ENCODE data around the gene ESYT1.

ESYT1 gene

GRCh38 chr12:56104109-56104814 is 23.8 kb upstream of the ESYT1 start, which contains the start of gene PA2G4:
Gene PA2G4, plus strand, starts transcription at chr12:56104559. Its CDS starts 179 bp downstream, at chr12:56104738.
- peak; percentile 100 for DNase-seq (ENCODE audit: low spot score)

- DNase-seq (ENCODE audit: low spot score): peak; percentile 39
Measured at GRCh38 chr12:56104815-56105608, 23.1 kb upstream of the ESYT1 start.

- DNase-seq (ENCODE audit: low spot score): no peak
Measured at GRCh38 chr12:56105609-56105902, 22.5 kb upstream of the ESYT1 start.

- no peak for DNase-seq (ENCODE audit: low spot score)
Measured at GRCh38 chr12:56107242-56107641, 20.8 kb upstream of the ESYT1 start.

- DNase-seq (ENCODE audit: low spot score): no peak
Measured at GRCh38 chr12:56110571-56110970, 17.5 kb upstream of the ESYT1 start.

GRCh38 chr12:56114084-56114483 is 14.0 kb upstream of the ESYT1 start:
- DNase-seq (ENCODE audit: low spot score): no peak

GRCh38 chr12:56115329-56115728 is 12.7 kb upstream of the ESYT1 start:
- peak; percentile 20 for DNase-seq (ENCODE audit: low spot score)

GRCh38 chr12:56116267-56117081 is 11.6 kb upstream of the ESYT1 start, which contains the start of gene RPL41:
Gene RPL41, plus strand, starts transcription at chr12:56116633.
- DNase-seq (ENCODE audit: low spot score): peak; percentile 95

- DNase-seq (ENCODE audit: low spot score): peak; percentile 29
Measured at GRCh38 chr12:56117082-56117706, 10.9 kb upstream of the ESYT1 start.

- peak; percentile 100 for DNase-seq (ENCODE audit: low spot score)
Measured at GRCh38 chr12:56117778-56118687, 10.0 kb upstream of the ESYT1 start, which contains the start of gene ZC3H10. Gene ZC3H10, plus strand, starts transcription at chr12:56118266. Its CDS starts 2,297 bp downstream, at chr12:56120563.

- no peak for DNase-seq (ENCODE audit: low spot score)
Measured at GRCh38 chr12:56118688-56119357, 9.2 kb upstream of the ESYT1 start.

- DNase-seq (ENCODE audit: low spot score): peak; percentile 91
Measured at GRCh38 chr12:56119361-56119796, 8.7 kb upstream of the ESYT1 start.

- peak; percentile 76 for DNase-seq (ENCODE audit: low spot score)
Measured at GRCh38 chr12:56120158-56120846, 7.8 kb upstream of the ESYT1 start.

- DNase-seq (ENCODE audit: low spot score): no peak
Measured at GRCh38 chr12:56121204-56121870, 6.7 kb upstream of the ESYT1 start.

GRCh38 chr12:56122637-56123036 is 5.4 kb upstream of the ESYT1 start:
- no peak for DNase-seq (ENCODE audit: low spot score)

GRCh38 chr12:56124133-56124532 is 3.9 kb upstream of the ESYT1 start:
- no peak for DNase-seq (ENCODE audit: low spot score)

- DNase-seq (ENCODE audit: low spot score): no peak
Measured at GRCh38 chr12:56126732-56127239, 1.3 kb upstream of the ESYT1 start.

GRCh38 chr12:56127485-56127887 is 581 bp upstream of the ESYT1 start:
- DNase-seq (ENCODE audit: low spot score): no peak

GRCh38 chr12:56128670-56129205 is 671 bp downstream of the ESYT1 start:
- DNase-seq (ENCODE audit: low spot score): no peak

All from kidney tubule cell (primary cell).